IMR-90 (cell line): ENCODE results near the gene PROB1. TPM values are rescaled to one million over a fixed set of nuclear protein-coding genes. Genes with fewer than 3 reads are reported as not detected.
"Not testable (repeated sequence)": the region's sequence is repeated elsewhere in the genome, so short reads cannot be mapped to it uniquely, and the experiment has no call there.

ENCODE experiments used
- ATAC-seq: fragments of 200-7000 bp; cut with Tn5 transposase; 2 replicates; pipeline ENCODE4 v1.9.1; 2020; ENCODE audit warnings: low read depth, mild to moderate bottlenecking, moderate library complexity
- BruUV-seq: library from RNA; stranded (reverse); fragments of 400-500 nt; replicated peaks from 2 replicates; lab custom pipeline; 2021; lab: Mats Ljungman, UMichigan
- CTCF ChIA-PET: fragments of 300-600 bp; formaldehyde crosslinking; extraction: SDS; loops from one replicate; lab custom pipeline; 2021; ENCODE audit warnings: antibody characterized with exemption; lab: Yijun Ruan, JAX
- POLR2A ChIA-PET: fragments of 300-600 bp; sonication (Branson Sonifier 250); formaldehyde crosslinking; loops from one replicate; lab custom pipeline; 2022; ENCODE audit warnings: antibody characterized with exemption; ENCODE audit not compliant: unreplicated experiment; lab: Charles Lee
- DNase-seq: peaks from one replicate; pipeline ENCODE4 v3.0.0; 2013
- H2AFZ ChIP-seq: replicated peaks from 2 replicates; pipeline ENCODE3; 2013; ENCODE audit warnings: low read length, mild to moderate bottlenecking; ENCODE audit not compliant: poor library complexity
- H2AK5ac ChIP-seq: 2 replicates; pipeline ENCODE4 v1.6.1; 2013; ENCODE audit warnings: low read depth, low read length, inconsistent platforms
- H2AK9ac ChIP-seq: replicated peaks from 2 replicates; pipeline ENCODE3; 2013; ENCODE audit warnings: mild to moderate bottlenecking, low read depth, low read length, moderate library complexity; ENCODE audit not compliant: poor library complexity
- H2BK120ac ChIP-seq: 2 replicates; pipeline ENCODE4 v1.6.1; 2013; ENCODE audit warnings: low read depth, low read length, inconsistent platforms
- H2BK15ac ChIP-seq: 3 replicates; pipeline ENCODE4 v1.6.1; 2013; ENCODE audit warnings: low read depth, low read length, inconsistent platforms
- H2BK20ac ChIP-seq: 2 replicates; pipeline ENCODE4 v1.6.1; 2013; ENCODE audit warnings: low read depth, mild to moderate bottlenecking, inconsistent platforms, low read length, moderate library complexity
- H2BK5ac ChIP-seq: 2 replicates; pipeline ENCODE4 v1.6.1; 2013; ENCODE audit warnings: mild to moderate bottlenecking, low read depth, low read length, inconsistent platforms; ENCODE audit not compliant: poor library complexity, severe bottlenecking
- H3K14ac ChIP-seq: replicated peaks from 2 replicates; pipeline ENCODE4 v1.6.1; 2013; ENCODE audit warnings: low read depth, low read length, inconsistent platforms
- H3K18ac ChIP-seq: 2 replicates; pipeline ENCODE4 v1.6.1; 2013; ENCODE audit warnings: low read depth, low read length, control low read depth
- H3K23ac ChIP-seq: 2 replicates; pipeline ENCODE4 v1.6.1; 2013; ENCODE audit warnings: low read depth, low read length, inconsistent platforms
- H3K27ac ChIP-seq: 2 replicates; pipeline ENCODE4 v1.5.1; 2013; ENCODE audit warnings: mild to moderate bottlenecking, control low read depth, low read length; ENCODE audit not compliant: insufficient read depth
- H3K27me3 ChIP-seq: 2 replicates; pipeline ENCODE4 v1.6.1; 2013; ENCODE audit warnings: low read length; ENCODE audit not compliant: control insufficient read depth, insufficient read depth
- H3K36me3 ChIP-seq: 2 replicates; pipeline ENCODE4 v1.6.1; 2013; ENCODE audit warnings: low read length, mixed read lengths; ENCODE audit not compliant: control insufficient read depth, insufficient read depth
- H3K4ac ChIP-seq: 2 replicates; pipeline ENCODE4 v1.6.1; 2013; ENCODE audit warnings: low read depth, low read length, inconsistent platforms
- H3K4me1 ChIP-seq: 2 replicates; pipeline ENCODE4 v1.6.1; 2013; ENCODE audit warnings: low read length, mixed read lengths; ENCODE audit not compliant: control insufficient read depth, insufficient read depth
- H3K4me2 ChIP-seq: 2 replicates; pipeline ENCODE4 v1.6.1; 2013; ENCODE audit warnings: low read depth, mild to moderate bottlenecking, control low read depth, low read length, moderate library complexity
- H3K4me3 ChIP-seq: 2 replicates; pipeline ENCODE4 v1.5.1; 2013; ENCODE audit warnings: low read depth, mild to moderate bottlenecking, control low read depth, low read length, moderate library complexity; ENCODE audit not compliant: insufficient read depth
- H3K56ac ChIP-seq: 2 replicates; pipeline ENCODE4 v1.6.1; 2013; ENCODE audit warnings: low read length, inconsistent platforms; ENCODE audit not compliant: insufficient read depth; ENCODE audit errors: extremely low read depth
- H3K79me1 ChIP-seq, 2 experiments: 2 replicates each; pipeline ENCODE4 v1.6.1; 2013; ENCODE audit warnings: low read length in 2 of 2, inconsistent platforms in 1 of 2, low read depth in 1 of 2
- H3K9ac ChIP-seq: 2 replicates; pipeline ENCODE4 v1.6.1; 2013; ENCODE audit warnings: low read depth, low read length, control low read depth
- H3K9me1 ChIP-seq: 2 replicates; pipeline ENCODE4 v1.6.1; 2013; ENCODE audit warnings: low read length, inconsistent platforms; ENCODE audit not compliant: insufficient read depth
- H3K9me3 ChIP-seq: 2 replicates; pipeline ENCODE4 v1.6.1; 2013; ENCODE audit warnings: low read length; ENCODE audit not compliant: control insufficient read depth, insufficient read depth
- H4K20me1 ChIP-seq: 2 replicates; pipeline ENCODE4 v1.6.1; 2013; ENCODE audit warnings: low read length, inconsistent platforms; ENCODE audit not compliant: insufficient read depth
- H4K5ac ChIP-seq: 2 replicates; pipeline ENCODE4 v1.6.1; 2013; ENCODE audit warnings: mild to moderate bottlenecking, low read depth, low read length, control low read depth
- H4K8ac ChIP-seq, 2 experiments: 2 replicates each; pipeline ENCODE4 v1.6.1; 2013; ENCODE audit warnings: low read depth in 2 of 2, low read length in 2 of 2, control low read depth in 1 of 2, inconsistent platforms in 1 of 2
- H4K91ac ChIP-seq: 2 replicates; pipeline ENCODE4 v1.6.1; 2013; ENCODE audit warnings: low read depth, low read length, inconsistent platforms; ENCODE audit not compliant: insufficient read depth
- BHLHE40 ChIP-seq: fragments of 150-350 bp; IDR thresholded peaks from 2 replicates; pipeline ENCODE4 v1.6.1; 2016; ENCODE audit warnings: mild to moderate bottlenecking, low read depth, low read length
- FOS ChIP-seq: fragments of 150-350 bp; IDR thresholded peaks from 2 replicates; pipeline ENCODE4 v1.6.1; 2016; ENCODE audit warnings: low read depth, low read length
- MXI1 ChIP-seq: IDR thresholded peaks from 2 replicates; pipeline ENCODE4 v1.6.1; 2012; ENCODE audit warnings: low read depth, mild to moderate bottlenecking, low read length, moderate library complexity, borderline replicate concordance
- RCOR1 ChIP-seq: IDR thresholded peaks from 2 replicates; pipeline ENCODE4 v1.6.1; 2012; ENCODE audit warnings: mild to moderate bottlenecking, low read length, improper control_type of control experiment; ENCODE audit not compliant: insufficient replicate concordance
- SMC3 ChIP-seq: fragments of 150-350 bp; IDR thresholded peaks from 2 replicates; pipeline ENCODE4 v1.6.1; 2016; ENCODE audit warnings: low read depth, mild to moderate bottlenecking, antibody characterized with exemption, low read length, moderate library complexity
- whole genome bisulfite sequencing, 2 experiments: methylation state at CpG; one replicate each; pipeline versions ENCODE4 v1.1.5 to v1.1.7; 2013; ENCODE audit warnings: missing lambda C conversion rate in 2 of 2; ENCODE audit not compliant: insufficient read length in 1 of 2; ENCODE audit errors: extremely low coverage in 2 of 2; 5-methylcytosine and 5-hydroxymethylcytosine counted together
- dilution Hi-C: fragments of 300-500 bp; cut with HindIII; formaldehyde crosslinking; loops from one replicate; pipeline ENCODE4 v1.14.3; 2018; ENCODE audit warnings: low sequenced_read_pairs; ENCODE audit not compliant: unreplicated experiment
- in situ Hi-C: fragments of 300-500 bp; cut with MboI; formaldehyde crosslinking; loops from 3 replicates; pipeline ENCODE4 v1.14.3; 2019; ENCODE audit warnings: low sequenced_read_pairs, inconsistent platforms, mixed read lengths
- intact Hi-C: fragments of 100-400 bp; cut with micrococcal nuclease; formaldehyde crosslinking; loops from 2 replicates; pipeline ENCODE4 v1.10.0; 2022
- polyA plus RNA-seq, 3 experiments: library from polyadenylated mRNA; depleted of rRNA; stranded (reverse); fragments of >200 nt; gene quantifications; 2 replicates each; pipeline ENCODE4 v1.2.3, GENCODE V29; 2012; ENCODE audit warnings: low replicate concordance in 1 of 3
- total RNA-seq: library from RNA; depleted of rRNA; stranded (reverse); fragments of >200 nt; gene quantifications from 2 replicates; pipeline ENCODE4 v1.2.3, GENCODE V29; 2012

Gene PROB1
- total and polyA plus RNA-seq, 2 of the 4 experiments (the other 2 are of a cell fraction), result under 0.01 to 0.38 TPM

GRCh38 chr5:139443831-139444453 is 49.0 kb upstream of the PROB1 start:
- DNase-seq (peak; percentile 80), ATAC-seq (peak; percentile 4; the same call in 1 of the 2 replicates)
- peak overlapping the region; percentile 23; the same call in 1 of the 2 replicates for H4K91ac ChIP-seq
- ChIA-PET CTCF (interaction anchor here (1.3 kb wide), 1 partner anchor 21 kb away, joined by 4 read pairs; no protein-coding TSS in a partner anchor), POLR2A (interaction anchor here (0.6 kb wide), 1 partner anchor 35 kb away, joined by 4 read pairs; no protein-coding TSS in a partner anchor)
- no peak overlapping the region for H4K5ac ChIP-seq
- peaks cover 23% of the 10 kb centered on the region for H3K9me1 ChIP-seq
- no peak overlapping the region for H2AK9ac ChIP-seq
- no peak overlapping the region for H2AFZ ChIP-seq
- H3K4ac ChIP-seq, result peak overlapping the region; percentile 26
- H2BK20ac ChIP-seq, result peak overlapping the region; percentile 8; the same call in 1 of the 2 replicates
- no peak overlapping the region for H3K4me3 ChIP-seq
- peak overlapping the region in 1 of 2 experiments; percentile 36; a peak in 1 of 4 replicates for H4K8ac ChIP-seq
- intact Hi-C loops, result no loop called here
- H3K79me1 ChIP-seq, result peaks cover 7 to 15% of the 10 kb centered on the region in 2 experiments; a peak in 3 of 4 replicates
- H3K18ac ChIP-seq, result no peak overlapping the region
- no CpG with 5 or more reads among the region's 4 CpGs for WGBS, 2 experiments
- dilution Hi-C loops, result no loop called here
- no TSS peak for BruUV-seq
- H3K14ac ChIP-seq, result no peak overlapping the region
- H3K27ac ChIP-seq, result no peak overlapping the region
- H3K56ac ChIP-seq, result no peak overlapping the region
- in situ Hi-C loops, result no loop called here
- H3K23ac ChIP-seq, result no peak overlapping the region
- peak overlapping the region; percentile 44; the same call in 1 of the 2 replicates for H3K4me2 ChIP-seq
- H2BK5ac ChIP-seq, result peak overlapping the region; percentile 66
- peak overlapping the region; percentile 57 for H2AK5ac ChIP-seq
- H3K4me1 ChIP-seq, result peaks cover 18% of the 10 kb centered on the region
- TF ChIP-seq MXI1 (0 out of 2 replicates have a peak, but pooled peaks have one; percentile 10), FOS (no peak), RCOR1 (peak; percentile 8), SMC3 (no peak), BHLHE40 (0 out of 2 replicates have a peak, but pooled peaks have one; percentile 11)
- no peaks in the 10 kb centered on the region for H3K27me3 ChIP-seq
- H3K9ac ChIP-seq, result no peak overlapping the region
- H4K20me1 ChIP-seq, result no peaks in the 10 kb centered on the region
- H2BK15ac ChIP-seq, result peak overlapping the region; percentile 45; the same call in 1 of the 3 replicates
- H3K36me3 ChIP-seq, result no peaks in the 10 kb centered on the region
- H2BK120ac ChIP-seq, result peak overlapping the region; percentile 93; the same call in 1 of the 2 replicates
- no peaks in the 10 kb centered on the region for H3K9me3 ChIP-seq

- H4K20me1 ChIP-seq, H2AK9ac ChIP-seq, H2BK15ac ChIP-seq, BruUV-seq, DNase-seq, H3K9me3 ChIP-seq, H2BK20ac ChIP-seq, dilution Hi-C loops, H3K27me3 ChIP-seq, H3K36me3 ChIP-seq, H4K91ac ChIP-seq, H3K18ac ChIP-seq, ATAC-seq, H4K8ac ChIP-seq, H2AK5ac ChIP-seq, H3K27ac ChIP-seq, H4K5ac ChIP-seq, H3K23ac ChIP-seq, H3K9ac ChIP-seq, H2BK5ac ChIP-seq, H3K14ac ChIP-seq, CTCF ChIA-PET, POLR2A ChIA-PET, H3K56ac ChIP-seq, intact Hi-C loops, H2AFZ ChIP-seq, H3K4ac ChIP-seq, in situ Hi-C loops, H3K4me2 ChIP-seq, H3K4me3 ChIP-seq, H2BK120ac ChIP-seq: not testable (repeated sequence)
- WGBS, 2 experiments, result 98% methylated on average over 10 of the region's 17 CpGs; no CpG with 5 or more reads in 1 of the 2 experiments
- Histone ChIP-seq H3K4me1 (peaks cover 15% of the 10 kb centered on the region), H3K9me1 (peaks cover 24% of the 10 kb centered on the region), H3K79me1 (peaks cover 12 to 23% of the 10 kb centered on the region in 2 experiments; a peak in 3 of 4 replicates)
Observed at GRCh38 chr5:139440416-139440815, 45.5 kb upstream of the PROB1 start.
